CD14-positive monocyte (primary cell): ENCODE data around the gene SPO11. TPM values are rescaled to one million over a fixed set of nuclear protein-coding genes. Genes with fewer than 3 reads are reported as not detected.

Experiments
- DNase-seq, 3 donors: peaks; one replicate each; pipeline ENCODE4 v3.0.0-alpha.2; 2011 to 2022
- H2AFZ ChIP-seq: 2 replicates; pipeline ENCODE4 v1.6.0; 2012; ENCODE audit warnings: mild to moderate bottlenecking, low read depth, low read length, inconsistent platforms; ENCODE audit not compliant: insufficient read depth, poor library complexity, severe bottlenecking
- H3K27ac ChIP-seq, 2 donors: 1 replicate in 1 of 2; 2 replicates in 1 of 2; pipeline ENCODE4 v1.5.1; 2012 to 2013; ENCODE audit warnings: low read length in 2 of 2, control low read depth in 1 of 2, inconsistent platforms in 1 of 2, low read depth in 1 of 2, mild to moderate bottlenecking in 1 of 2
- H3K27me3 ChIP-seq, 2 donors: one replicate each; pipeline versions ENCODE4 v1.6.0 to v1.6.1; 2011 to 2013; ENCODE audit warnings: low read length in 2 of 2; ENCODE audit not compliant: control insufficient read depth in 2 of 2, insufficient read depth in 2 of 2
- H3K36me3 ChIP-seq, 2 donors: replicated peaks in 1 of 2; 1 replicate in 1 of 2; 2 replicates in 1 of 2; pipeline versions ENCODE4 v1.5.1 to v1.6.1; 2012 to 2013; ENCODE audit warnings: low read length in 2 of 2, control low read depth in 1 of 2, inconsistent platforms in 1 of 2, mild to moderate bottlenecking in 1 of 2; ENCODE audit not compliant: insufficient read depth in 2 of 2, control insufficient read depth in 1 of 2
- H3K4me1 ChIP-seq, 2 donors: 1 replicate in 1 of 2; 2 replicates in 1 of 2; pipeline versions ENCODE4 v1.5.1 to v1.6.1; 2012 to 2013; ENCODE audit warnings: low read length in 2 of 2, control low read depth in 1 of 2, inconsistent platforms in 1 of 2, mild to moderate bottlenecking in 1 of 2, moderate library complexity in 1 of 2; ENCODE audit not compliant: insufficient read depth in 2 of 2, control insufficient read depth in 1 of 2
- H3K4me2 ChIP-seq: replicated peaks from 2 replicates; pipeline ENCODE3; 2012; ENCODE audit warnings: low read length, moderate library complexity, mild to moderate bottlenecking; ENCODE audit not compliant: poor library complexity, severe bottlenecking; ENCODE audit errors: extremely low read depth
- H3K4me3 ChIP-seq, 3 experiments: fragments of 200-600 bp in 1 of 3; sonication (generic) in 1 of 3; replicated peaks in 1 of 3; 1 replicate in 2 of 3; 2 replicates in 1 of 3; pipeline ENCODE4 v1.5.1; 2011 to 2013; ENCODE audit warnings: low read length in 3 of 3, mild to moderate bottlenecking in 3 of 3, control low read depth in 2 of 3, low read depth in 2 of 3, inconsistent platforms in 1 of 3, moderate library complexity in 1 of 3
- H3K79me2 ChIP-seq: 2 replicates; pipeline ENCODE4 v1.6.0; 2012; ENCODE audit warnings: mild to moderate bottlenecking, control low read depth, inconsistent platforms, low read length, moderate library complexity; ENCODE audit not compliant: insufficient read depth
- H3K9ac ChIP-seq: 2 replicates; pipeline ENCODE4 v1.6.0; 2017; ENCODE audit warnings: low read length, mild to moderate bottlenecking; ENCODE audit not compliant: insufficient read depth, poor library complexity, severe bottlenecking
- H3K9me3 ChIP-seq, 2 donors: replicated peaks in 1 of 2; 1 replicate in 1 of 2; 2 replicates in 1 of 2; pipeline versions ENCODE4 v1.5.1 to v1.6.1; 2012 to 2013; ENCODE audit warnings: low read length in 2 of 2, control low read depth in 1 of 2; ENCODE audit not compliant: control insufficient read depth in 1 of 2, insufficient read depth in 1 of 2
- H4K20me1 ChIP-seq: 2 replicates; pipeline ENCODE4 v1.6.0; 2012; ENCODE audit warnings: mild to moderate bottlenecking, low read length, control low read depth, moderate library complexity; ENCODE audit not compliant: insufficient read depth
- H3K27ac Mint-ChIP-seq, 7 donors: one replicate each; pipeline ENCODE4 v1.8.0; 2020; ENCODE audit warnings: mild to moderate bottlenecking in 7 of 7, mixed read lengths in 7 of 7, moderate library complexity in 6 of 7, inconsistent platforms in 2 of 7
- H3K27me3 Mint-ChIP-seq, 3 donors: one replicate each; pipeline ENCODE4 v1.8.0; 2021 to 2022; ENCODE audit warnings: low read depth in 3 of 3, mild to moderate bottlenecking in 3 of 3, mixed read lengths in 3 of 3, moderate library complexity in 3 of 3, inconsistent platforms in 1 of 3
- H3K36me3 Mint-ChIP-seq, 2 donors: one replicate each; pipeline ENCODE4 v1.8.0; 2020; ENCODE audit warnings: mixed read lengths in 2 of 2, inconsistent platforms in 1 of 2, mild to moderate bottlenecking in 1 of 2
- H3K4me1 Mint-ChIP-seq: one replicate; pipeline ENCODE4 v1.8.0; 2020; ENCODE audit warnings: mild to moderate bottlenecking, mixed read lengths
- H3K4me3 Mint-ChIP-seq, 2 donors: one replicate each; pipeline ENCODE4 v1.8.0; 2020; ENCODE audit warnings: mild to moderate bottlenecking in 2 of 2, mixed read lengths in 2 of 2, moderate library complexity in 1 of 2
- H3K9me3 Mint-ChIP-seq, 7 donors: one replicate each; pipeline ENCODE4 v1.8.0; 2020 to 2022; ENCODE audit warnings: mixed read lengths in 7 of 7, mild to moderate bottlenecking in 6 of 7, moderate library complexity in 6 of 7, inconsistent platforms in 2 of 7
- WGBS: methylation state at CpG from one replicate; pipeline ENCODE4 v1.1.5; 2013; ENCODE audit warnings: missing lambda C conversion rate; ENCODE audit not compliant: insufficient coverage; 5-methylcytosine and 5-hydroxymethylcytosine counted together
- intact Hi-C, 2 donors: fragments of 100-400 bp; cut with micrococcal nuclease; formaldehyde crosslinking; loops; one replicate each; pipeline versions ENCODE4 v1.15.0 to v1.15.1; 2023
- polyA plus RNA-seq, 3 donors: library from polyadenylated mRNA; depleted of rRNA in 1 of 3; unstranded in 2 of 3; stranded (reverse) in 1 of 3; fragments of 300-500 nt in 2 of 3; fragments of >200 nt in 1 of 3; fragmentation: Illumina TruSeq in 2 of 3; gene quantifications; 1 replicate in 2 of 3; 2 replicates in 1 of 3; pipeline ENCODE4 v1.2.3, GENCODE V29; 2012 to 2021
- TF ChIP-seq, protein P1 (sequence below): fragments of 200-600 bp; IDR thresholded peaks from one replicate; pipeline ENCODE4 v1.8.0; 2022; ENCODE audit warnings: antibody characterized with exemption, mild to moderate bottlenecking

The SPO11 gene
- polyA plus RNA-seq, 3 donors: not detected

DNA sequence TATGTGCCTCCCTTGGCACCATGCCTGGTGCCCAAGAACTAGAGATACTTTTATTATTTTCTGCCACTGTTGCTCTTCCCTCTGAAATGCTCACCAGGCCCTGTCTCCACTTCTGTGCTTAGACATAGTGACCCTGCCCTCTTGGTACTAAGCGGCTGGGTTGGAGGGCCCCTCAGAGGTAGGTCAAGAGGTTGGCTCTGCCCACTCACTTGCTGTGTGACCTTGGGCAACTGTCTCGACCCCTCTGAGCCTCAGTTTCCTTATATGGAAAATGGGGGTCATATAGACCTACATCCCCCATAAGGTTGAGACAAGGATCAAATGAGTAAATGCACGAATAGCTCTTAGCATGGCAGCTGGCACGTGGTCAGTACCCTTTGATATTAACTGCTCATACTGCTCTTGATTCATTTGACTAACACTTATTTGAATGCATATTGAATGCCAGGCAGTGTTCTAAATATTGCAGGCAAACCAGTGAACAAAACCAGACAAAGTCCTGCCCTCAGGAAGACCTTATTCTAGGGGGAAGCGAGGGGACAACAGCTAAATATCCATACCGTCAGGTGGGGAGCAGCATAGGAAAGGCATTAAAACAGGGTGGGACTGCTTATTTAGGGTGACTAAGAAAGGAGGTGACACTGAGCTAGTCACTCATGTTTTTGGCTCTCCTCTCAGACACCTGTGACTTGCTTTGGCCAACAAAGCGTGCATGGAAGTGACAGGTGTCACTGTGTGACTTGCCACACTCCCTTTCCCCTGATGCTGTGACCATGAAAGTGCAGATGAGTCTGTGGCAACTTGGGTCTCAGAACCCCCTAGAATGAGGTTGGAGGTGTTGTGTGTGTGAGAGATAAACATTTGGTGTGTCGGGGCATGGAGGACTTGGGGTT, 14.3 kb upstream of the SPO11 start:
- H3K4me3 ChIP-seq: no peak overlapping the region
- no peaks in the 10 kb centered on the region for H3K36me3 ChIP-seq
- TF ChIP-seq, protein P1, sequence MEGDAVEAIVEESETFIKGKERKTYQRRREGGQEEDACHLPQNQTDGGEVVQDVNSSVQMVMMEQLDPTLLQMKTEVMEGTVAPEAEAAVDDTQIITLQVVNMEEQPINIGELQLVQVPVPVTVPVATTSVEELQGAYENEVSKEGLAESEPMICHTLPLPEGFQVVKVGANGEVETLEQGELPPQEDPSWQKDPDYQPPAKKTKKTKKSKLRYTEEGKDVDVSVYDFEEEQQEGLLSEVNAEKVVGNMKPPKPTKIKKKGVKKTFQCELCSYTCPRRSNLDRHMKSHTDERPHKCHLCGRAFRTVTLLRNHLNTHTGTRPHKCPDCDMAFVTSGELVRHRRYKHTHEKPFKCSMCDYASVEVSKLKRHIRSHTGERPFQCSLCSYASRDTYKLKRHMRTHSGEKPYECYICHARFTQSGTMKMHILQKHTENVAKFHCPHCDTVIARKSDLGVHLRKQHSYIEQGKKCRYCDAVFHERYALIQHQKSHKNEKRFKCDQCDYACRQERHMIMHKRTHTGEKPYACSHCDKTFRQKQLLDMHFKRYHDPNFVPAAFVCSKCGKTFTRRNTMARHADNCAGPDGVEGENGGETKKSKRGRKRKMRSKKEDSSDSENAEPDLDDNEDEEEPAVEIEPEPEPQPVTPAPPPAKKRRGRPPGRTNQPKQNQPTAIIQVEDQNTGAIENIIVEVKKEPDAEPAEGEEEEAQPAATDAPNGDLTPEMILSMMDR: no peak
- H3K27ac Mint-ChIP-seq: no peak overlapping the region
- H3K9me3 ChIP-seq: no peaks in the 10 kb centered on the region
- no peak for DNase-seq
- no peak overlapping the region for H3K9ac ChIP-seq
- no peak overlapping the region for H3K4me3 Mint-ChIP-seq
- H4K20me1 ChIP-seq: no peaks in the 10 kb centered on the region
- H3K4me1 ChIP-seq: no peaks in the 10 kb centered on the region
- no peak overlapping the region for H2AFZ ChIP-seq
- no peaks in the 10 kb centered on the region for H3K27me3 ChIP-seq
- H3K4me1 Mint-ChIP-seq: no peaks in the 10 kb centered on the region
- H3K79me2 ChIP-seq: no peaks in the 10 kb centered on the region
- peaks cover 6 to 9% (median 7%) of the 10 kb centered on the region in 3 donors for H3K27me3 Mint-ChIP-seq
- H3K4me2 ChIP-seq: no peak overlapping the region
- H3K27ac ChIP-seq: no peak overlapping the region
- WGBS: 83% methylated on average over 6 of the region's 8 CpGs
- H3K9me3 Mint-ChIP-seq: peaks cover 0 to 3% (median 0%) of the 10 kb centered on the region in 7 donors
- no peaks in the 10 kb centered on the region for H3K36me3 Mint-ChIP-seq
- intact Hi-C loops: no loop called here

DNA sequence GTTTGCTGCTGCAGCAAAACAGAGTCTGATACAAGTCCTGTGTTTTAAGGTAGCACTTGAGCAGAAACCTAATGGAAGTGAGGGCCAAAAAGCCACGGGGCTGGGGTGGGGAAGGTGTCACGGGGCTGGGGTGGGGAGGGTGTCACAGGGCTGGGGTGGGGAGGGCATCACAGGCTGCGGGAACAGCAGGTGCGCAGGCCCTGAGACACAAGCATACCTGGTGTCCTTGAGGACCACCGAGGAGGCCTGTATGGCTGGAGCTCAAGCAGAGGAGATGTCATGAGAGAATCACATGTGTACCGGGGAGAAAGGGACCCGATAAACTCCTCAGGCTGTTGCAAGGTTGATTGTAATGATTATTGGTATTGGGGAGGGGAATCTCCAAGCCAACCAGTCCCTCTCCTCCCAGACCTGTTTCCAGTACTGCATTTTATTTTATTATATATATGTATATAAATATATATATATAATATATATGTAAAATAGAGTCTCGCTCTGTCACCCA, 13.6 kb upstream of the SPO11 start:
- H3K4me3 Mint-ChIP-seq: no peak overlapping the region

More for the DNA sequence above, 13.6 kb upstream of the SPO11 start:
- Histone ChIP-seq H3K4me3 (no peak overlapping the region), H3K27ac (no peak overlapping the region), H3K9me3 (no peaks in the 10 kb centered on the region), H3K36me3 (no peaks in the 10 kb centered on the region), H3K27me3 (no peaks in the 10 kb centered on the region), H3K9ac (no peak overlapping the region), H2AFZ (no peak overlapping the region), H4K20me1 (no peaks in the 10 kb centered on the region), H3K4me2 (no peak overlapping the region), H3K4me1 (no peaks in the 10 kb centered on the region), H3K79me2 (no peaks in the 10 kb centered on the region)
- intact Hi-C loops: no loop called here
- peaks cover 0 to 3% (median 0%) of the 10 kb centered on the region in 7 donors for H3K9me3 Mint-ChIP-seq
- peaks cover 8 to 9% (median 9%) of the 10 kb centered on the region in 3 donors for H3K27me3 Mint-ChIP-seq
- TF ChIP-seq, protein P1: no peak
- no peaks in the 10 kb centered on the region for H3K4me1 Mint-ChIP-seq
- DNase-seq: no peak
- no peak overlapping the region for H3K27ac Mint-ChIP-seq
- H3K36me3 Mint-ChIP-seq: no peaks in the 10 kb centered on the region
- 100% methylated on average over 1 of the region's 8 CpGs for WGBS
